Measurements from ENCODE around the gene PNPLA7.
"Not testable (repeated sequence)": the region's sequence is repeated elsewhere in the genome, so short reads cannot be mapped to it uniquely, and the experiment has no call there.

PNPLA7 gene

DNA sequence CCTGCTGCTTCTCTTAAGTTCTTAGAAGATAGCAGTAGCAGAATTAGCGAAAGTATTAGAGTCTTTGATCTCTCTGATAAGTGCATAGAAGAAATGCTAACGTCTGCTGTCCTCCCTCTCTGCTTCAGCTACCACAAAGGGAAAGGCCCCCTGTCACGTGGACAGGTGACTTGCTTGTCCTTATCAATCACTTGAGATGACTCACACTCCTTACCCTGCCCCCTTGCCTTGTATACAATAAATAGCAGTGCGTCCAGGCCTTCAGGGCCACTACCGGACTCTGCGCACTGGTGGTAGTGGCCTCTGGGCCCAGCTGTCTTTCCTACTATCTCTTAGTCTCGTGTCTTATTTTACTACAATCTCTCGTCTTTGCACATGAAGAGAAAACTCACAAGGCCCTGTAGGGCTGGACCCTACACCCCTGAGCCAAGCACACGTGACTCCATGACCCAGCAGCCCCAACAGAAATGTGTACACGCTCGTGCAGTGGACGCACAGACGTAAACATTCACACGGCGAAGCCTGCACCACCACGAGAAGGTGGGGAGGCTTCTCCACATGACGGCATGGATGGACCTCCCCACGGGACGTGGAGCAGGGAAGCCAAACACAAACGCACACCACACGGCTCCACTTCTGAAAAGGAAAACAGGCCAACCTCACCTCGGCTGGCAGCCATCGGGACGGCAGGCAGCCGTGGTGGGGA is 38.3 kb downstream of the PNPLA7 start:
- DNase-seq: no peak

- DNase-seq: not testable (repeated sequence)
Observed at GRCh38 chr9:137511126-137511525, 39.1 kb downstream of the PNPLA7 start.

DNA sequence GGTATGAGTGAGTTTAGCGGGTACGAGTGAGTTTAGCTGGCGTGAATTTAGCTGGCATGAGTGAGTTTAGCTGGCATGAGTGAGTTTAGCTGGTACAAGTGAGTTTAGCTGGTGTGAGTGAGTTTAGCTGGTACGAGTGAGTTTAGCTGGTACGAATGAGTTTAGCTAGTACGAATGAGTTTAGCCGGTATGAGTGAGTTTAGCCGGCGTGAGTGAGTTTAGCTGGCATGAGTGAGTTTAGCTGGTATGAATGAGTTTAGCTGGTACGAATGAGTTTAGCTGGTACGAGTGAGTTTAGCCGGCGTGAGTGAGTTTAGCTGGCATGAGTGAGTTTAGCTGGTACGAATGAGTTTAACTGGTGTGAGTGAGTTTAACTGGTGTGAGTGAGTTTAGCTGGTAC is 41.0 kb downstream of the PNPLA7 start:
- no peak for DNase-seq

GRCh38 chr9:137506702-137507171 is 43.5 kb downstream of the PNPLA7 start:
- DNase-seq: no peak

- DNase-seq: no peak
Observed at GRCh38 chr9:137506274-137506673, 43.9 kb downstream of the PNPLA7 start.

DNA sequence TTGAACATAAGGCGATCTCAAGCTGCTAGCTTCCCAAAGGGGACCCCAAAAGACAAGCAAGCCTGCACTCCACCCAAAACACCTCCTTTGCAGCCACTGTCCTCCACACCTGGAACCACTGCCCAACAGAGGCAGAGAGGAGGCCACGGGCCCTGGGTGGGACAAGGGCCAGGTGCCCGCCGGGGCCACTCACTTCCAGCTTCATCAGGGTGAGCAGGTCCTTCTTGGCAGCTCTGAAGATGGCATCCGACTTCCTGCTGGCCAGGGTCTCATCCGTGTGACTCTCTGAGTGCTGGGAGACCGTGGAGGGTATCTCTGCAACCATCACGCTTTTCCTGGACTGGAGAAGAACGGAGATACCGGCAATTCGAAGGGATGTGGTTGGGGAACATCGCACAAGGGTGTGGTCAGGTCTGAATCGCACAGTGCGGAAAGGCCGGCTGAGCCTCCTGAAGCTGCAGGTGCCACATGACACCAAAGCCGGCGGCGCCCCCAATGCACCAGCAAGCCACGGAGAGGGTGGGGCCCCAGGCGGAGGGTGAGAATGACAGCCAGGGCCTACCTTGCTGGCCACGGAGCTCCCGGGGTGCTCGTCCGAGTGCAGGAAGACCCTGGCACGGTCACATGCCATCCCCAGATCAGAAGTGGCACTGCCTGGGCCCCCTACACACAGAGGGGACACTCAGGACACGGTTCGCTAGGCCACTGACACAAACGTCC is 44.6 kb downstream of the PNPLA7 start:
- no peak for DNase-seq

DNA sequence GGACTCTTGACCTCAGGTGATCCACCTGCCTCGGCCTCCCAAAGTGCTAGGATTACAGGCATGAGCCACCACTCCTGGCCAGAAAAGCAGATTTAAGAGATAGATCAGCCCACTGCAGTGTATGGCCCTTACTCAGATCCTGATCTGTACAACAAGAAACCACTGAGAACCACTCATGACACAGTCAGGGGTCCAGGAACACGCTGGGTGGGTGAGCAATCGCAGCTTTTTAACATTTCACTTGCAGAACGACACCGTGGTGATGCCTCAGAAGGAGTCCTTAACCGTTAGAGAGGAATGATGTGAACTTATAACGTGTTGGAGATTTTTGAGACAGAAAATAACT is 45.8 kb downstream of the PNPLA7 start:
- DNase-seq: no peak

- no peak for DNase-seq
Observed at GRCh38 chr9:137502008-137502911, 47.9 kb downstream of the PNPLA7 start.

DNA sequence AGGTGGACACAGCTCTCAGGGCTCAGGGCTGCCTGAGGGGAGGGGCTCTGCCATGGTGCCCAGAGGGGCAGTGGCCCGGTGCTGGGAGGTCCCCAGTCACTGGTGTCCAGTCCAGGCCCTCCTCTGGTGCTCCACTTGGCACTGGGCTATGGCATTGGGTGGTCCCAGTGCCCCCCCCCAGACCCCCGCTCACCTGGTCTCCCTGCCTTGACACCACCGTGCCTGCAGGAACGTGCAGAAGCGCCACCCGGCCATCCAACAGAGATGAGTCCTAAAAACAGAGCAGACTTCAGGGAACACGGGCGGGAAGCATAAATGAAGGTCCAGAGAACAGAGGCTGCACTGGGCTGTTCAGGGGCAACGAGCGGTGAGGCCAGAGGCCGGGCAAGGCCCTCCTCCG is 48.7 kb downstream of the PNPLA7 start:
- DNase-seq: no peak

DNA sequence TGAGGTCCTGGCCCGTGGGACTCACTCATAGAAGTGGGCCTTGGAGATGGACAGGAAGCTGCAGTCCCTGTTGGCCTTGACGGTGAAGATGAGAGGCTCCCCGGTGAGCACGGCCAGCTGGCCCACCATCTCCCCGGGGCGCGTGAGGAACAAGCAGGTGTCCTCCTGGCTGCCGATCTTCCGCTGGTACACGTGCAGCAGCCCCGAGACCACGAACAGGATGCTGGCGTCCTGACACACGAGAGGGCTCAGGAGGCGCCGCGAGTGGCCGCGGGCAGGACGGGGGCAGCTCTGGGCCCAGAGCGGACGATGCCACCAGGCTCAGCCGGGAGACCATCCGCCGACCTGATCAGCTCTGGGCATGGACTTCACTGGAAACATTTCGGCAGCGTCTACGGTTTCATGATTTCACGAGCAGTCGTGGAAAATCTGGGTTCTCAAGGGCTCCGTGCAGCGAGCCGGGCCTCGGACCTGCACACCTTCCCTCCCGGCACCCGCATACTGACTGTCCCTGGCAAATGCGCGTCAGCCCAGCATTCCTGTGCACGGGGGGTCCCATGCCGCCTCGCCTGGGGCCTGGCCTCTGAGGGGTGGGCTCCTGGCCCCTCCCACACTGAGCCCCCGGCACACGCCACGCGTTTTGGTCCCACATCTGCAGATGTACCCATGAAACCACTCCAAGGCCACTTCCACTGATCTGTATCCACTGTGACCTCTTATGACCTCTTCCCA is 49.4 kb downstream of the PNPLA7 start:
- no peak for DNase-seq

- DNase-seq: no peak
Observed at GRCh38 chr9:137499858-137500661, 50.1 kb downstream of the PNPLA7 start.

GRCh38 chr9:137499416-137499815 is 50.8 kb downstream of the PNPLA7 start:
- no peak for DNase-seq

- DNase-seq: no peak
Observed at GRCh38 chr9:137498720-137499150, 51.5 kb downstream of the PNPLA7 start.

DNA sequence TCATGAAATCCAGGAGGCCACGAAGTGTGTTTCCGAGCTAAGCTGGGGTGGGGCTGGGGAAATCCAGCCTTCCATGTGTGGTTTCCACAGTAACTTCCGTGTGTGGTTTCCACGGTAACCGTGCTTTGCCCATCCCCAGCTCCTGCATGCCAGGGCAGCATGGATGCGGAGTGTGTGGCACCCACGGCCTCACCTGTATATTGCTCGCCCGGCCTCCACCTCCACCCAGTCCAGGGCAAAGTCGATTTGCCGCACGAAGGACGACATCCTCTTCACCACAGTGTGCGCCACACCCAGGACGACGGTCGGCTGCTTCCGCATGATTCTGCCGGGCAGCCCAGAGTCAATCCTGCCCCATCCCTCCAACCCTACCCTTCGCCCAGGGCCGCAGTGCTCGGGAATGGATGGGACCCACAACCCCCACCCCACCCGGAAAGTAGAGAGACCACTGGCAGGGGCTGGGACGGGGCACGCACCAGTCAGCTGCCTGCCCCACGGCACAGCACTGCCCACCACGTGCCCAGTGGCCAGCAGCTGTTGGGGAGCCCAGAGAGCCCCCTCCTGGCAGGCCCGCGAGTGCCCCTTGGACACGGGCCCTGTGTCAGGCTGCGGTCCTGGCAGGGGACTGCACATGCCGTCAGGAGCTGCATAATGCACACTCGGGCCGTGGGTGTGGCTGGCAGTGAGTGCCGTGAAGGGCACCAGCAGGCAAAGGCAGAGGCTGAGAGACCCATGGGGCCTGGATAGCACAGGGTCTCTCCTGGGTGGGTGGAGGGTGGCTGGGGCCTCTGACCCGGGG is 52.1 kb downstream of the PNPLA7 start:
- no peak for DNase-seq

DNA sequence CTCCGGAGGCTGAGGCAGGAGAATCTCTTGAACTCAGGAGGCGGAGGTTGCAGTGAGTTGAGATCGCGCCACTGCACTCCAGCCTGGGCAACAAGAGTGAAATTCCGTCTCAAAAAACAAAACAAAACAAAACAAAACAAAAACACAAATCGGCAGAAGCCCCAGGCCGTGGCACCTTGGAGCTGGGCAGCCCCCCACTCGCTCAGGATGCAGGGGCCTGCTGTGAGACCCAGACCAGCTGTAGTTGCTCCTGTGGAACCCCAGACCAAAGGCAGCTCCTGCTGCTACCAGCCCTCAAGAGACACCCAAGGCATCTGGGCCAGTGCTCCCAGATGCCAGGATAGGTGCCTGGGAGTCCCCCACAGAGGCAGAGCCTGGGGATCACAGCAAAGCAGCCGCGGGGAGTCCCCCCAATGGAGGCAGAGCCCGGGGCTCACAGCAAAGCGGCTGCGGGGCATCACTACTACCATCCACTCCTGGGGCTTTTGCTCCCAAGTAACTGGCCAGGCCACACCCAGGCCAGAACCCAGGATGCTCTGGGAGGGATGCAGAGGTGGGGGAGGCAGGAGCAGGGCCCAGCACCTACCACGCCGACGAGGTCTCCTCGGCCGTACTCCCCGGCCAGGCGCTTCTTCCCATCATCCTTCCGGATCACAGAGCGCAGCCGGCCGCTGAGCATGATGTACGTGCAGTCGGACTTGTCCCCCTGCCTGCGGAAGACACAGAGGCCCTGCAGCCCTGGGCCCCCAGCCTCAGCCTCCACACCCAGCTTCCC is 53.4 kb downstream of the PNPLA7 start:
- no peak for DNase-seq

- DNase-seq: no peak
Observed at GRCh38 chr9:137494550-137495351, 55.5 kb downstream of the PNPLA7 start.

DNA sequence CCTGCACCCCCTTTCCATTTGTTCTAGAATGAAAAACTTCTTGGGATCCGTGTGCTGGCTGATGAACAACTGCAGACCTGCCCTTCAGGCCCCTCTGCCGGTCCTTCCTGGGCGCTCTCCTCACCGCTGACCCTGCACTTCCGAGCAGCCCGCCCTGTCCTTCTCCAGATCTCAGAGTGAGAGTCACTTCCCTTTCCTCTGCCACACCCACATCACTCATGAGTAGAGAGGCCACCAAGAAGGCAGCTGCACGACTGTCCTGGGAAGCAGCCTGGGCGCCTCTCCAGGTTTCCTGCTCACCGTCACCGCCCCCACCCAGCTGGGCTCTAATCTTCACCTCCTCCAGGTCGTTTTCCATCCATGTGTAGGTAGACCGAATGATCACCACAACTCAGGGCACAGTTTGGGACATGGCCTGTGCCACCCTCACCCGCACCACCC is 56.1 kb downstream of the PNPLA7 start:
- no peak for DNase-seq

DNA sequence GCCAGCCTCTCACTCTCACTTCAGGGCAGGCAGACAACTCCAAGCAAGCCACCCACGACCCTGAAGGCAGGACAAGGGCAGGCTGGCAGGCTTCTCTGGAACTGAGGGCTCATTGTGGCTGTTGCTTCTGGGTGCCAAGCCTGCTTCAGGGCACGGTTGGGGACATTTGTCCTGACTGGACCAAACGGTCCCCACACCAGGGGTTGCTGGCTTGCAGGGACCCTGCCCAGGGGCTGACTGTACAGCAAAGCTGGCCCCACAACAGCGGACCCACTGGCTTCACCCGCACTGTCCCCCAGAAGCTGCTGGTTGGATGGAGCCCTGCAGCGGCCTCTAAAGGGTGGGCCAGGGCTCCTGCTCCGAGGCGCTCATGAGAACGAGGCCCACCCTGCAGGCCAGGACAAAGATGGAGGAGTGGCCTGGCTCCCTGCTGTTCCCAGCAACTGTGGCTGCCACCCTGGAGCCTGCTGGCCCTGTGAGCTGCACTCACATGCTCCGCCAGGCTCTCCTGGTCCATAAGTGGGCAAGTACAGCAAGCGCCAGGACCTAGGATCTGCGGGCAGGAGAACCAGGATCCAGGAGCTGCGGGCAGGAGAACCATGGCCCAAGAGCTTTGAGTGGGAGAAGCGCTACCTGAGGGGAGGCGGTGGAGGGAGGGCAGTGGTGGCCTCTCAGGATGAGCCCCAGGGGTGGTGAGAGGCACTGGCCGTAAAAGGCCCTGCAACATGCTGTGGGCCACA is 56.7 kb downstream of the PNPLA7 start:
- no peak for DNase-seq

Data from activated CD4-positive, alpha-beta T cell treated with anti-CD3 and anti-CD28 coated beads for 4 hours (primary cell).